ENCODE measurements around the gene TASP1. TPM values are rescaled to one million over a fixed set of nuclear protein-coding genes. Genes with fewer than 3 reads are reported as not detected.

TASP1 gene
- total RNA-seq, 1 experiment from 2014 or later = 25.9 TPM

DNA sequence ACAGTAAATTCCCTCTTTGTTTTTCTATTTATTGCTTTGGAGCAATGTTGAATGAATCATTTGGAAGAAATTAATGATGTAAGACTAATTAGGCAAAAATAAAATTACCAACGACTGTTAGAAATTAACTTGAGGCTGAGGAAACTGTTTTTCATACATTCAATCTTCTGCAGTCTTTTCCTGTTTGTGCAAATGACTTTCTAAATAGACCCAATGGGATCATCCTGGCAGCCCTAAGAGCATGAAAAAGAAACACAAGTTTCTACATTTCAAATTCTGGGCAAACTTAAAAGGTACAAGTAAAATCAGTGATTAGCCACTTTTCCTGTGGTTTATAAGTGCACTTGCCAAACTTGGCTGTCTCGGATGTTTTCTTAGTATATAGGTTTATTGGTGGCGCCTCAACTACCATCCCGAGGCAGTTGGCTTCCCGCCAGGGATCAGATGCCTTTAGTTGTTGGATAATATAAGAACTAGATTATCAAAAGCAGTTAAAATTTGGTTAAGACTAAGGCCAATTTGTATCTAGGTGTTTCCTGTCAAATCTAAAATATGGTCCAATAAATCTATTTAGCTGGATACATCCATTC is 236.5 kb downstream of the TASP1 start:
- Histone ChIP-seq H3K9me3 (ENCODE audit: insufficient read depth, low read depth) (peaks cover 5% of the 10 kb centered on the region; the same call in 1 of the 2 replicates), H3K36me3 (ENCODE audit: low read depth) (no peaks in the 10 kb centered on the region), H3K27ac (no peak overlapping the region), H2AFZ (no peak overlapping the region), H3F3A (ENCODE audit: insufficient read depth, low read depth) (no peaks in the 10 kb centered on the region), H3K9me2 (ENCODE audit: insufficient read depth) (no peaks in the 10 kb centered on the region), H4K20me1 (ENCODE audit: insufficient read depth) (no peaks in the 10 kb centered on the region), H3K4me2 (no peak overlapping the region), H3K79me2 (ENCODE audit: low read depth) (no peaks in the 10 kb centered on the region), H3K27me3 (ENCODE audit: insufficient read depth, low read depth) (no peaks in the 10 kb centered on the region), H3K4me1 (replicated peaks; ENCODE audit: insufficient read depth) (no peaks in the 10 kb centered on the region), H3K4me3 (no peak overlapping the region)
- POLR2A ChIA-PET (ENCODE audit: unreplicated experiment) = no interaction called here
- BruUV-seq (replicated peaks) = no TSS peak
- intact Hi-C loops (cut with micrococcal nuclease; ENCODE audit: unreplicated experiment) = no loop called here
- DNase-seq = no peak
- TF ChIP-seq, protein P1, sequence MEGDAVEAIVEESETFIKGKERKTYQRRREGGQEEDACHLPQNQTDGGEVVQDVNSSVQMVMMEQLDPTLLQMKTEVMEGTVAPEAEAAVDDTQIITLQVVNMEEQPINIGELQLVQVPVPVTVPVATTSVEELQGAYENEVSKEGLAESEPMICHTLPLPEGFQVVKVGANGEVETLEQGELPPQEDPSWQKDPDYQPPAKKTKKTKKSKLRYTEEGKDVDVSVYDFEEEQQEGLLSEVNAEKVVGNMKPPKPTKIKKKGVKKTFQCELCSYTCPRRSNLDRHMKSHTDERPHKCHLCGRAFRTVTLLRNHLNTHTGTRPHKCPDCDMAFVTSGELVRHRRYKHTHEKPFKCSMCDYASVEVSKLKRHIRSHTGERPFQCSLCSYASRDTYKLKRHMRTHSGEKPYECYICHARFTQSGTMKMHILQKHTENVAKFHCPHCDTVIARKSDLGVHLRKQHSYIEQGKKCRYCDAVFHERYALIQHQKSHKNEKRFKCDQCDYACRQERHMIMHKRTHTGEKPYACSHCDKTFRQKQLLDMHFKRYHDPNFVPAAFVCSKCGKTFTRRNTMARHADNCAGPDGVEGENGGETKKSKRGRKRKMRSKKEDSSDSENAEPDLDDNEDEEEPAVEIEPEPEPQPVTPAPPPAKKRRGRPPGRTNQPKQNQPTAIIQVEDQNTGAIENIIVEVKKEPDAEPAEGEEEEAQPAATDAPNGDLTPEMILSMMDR (conservative IDR thresholded peaks at IDR 0.05) = no peak
- TF ChIP-seq EZH2 (IDR thresholded peaks at IDR 0.05; ENCODE audit: low read depth) = no peak
- CTCF ChIA-PET = no interaction called here

DNA sequence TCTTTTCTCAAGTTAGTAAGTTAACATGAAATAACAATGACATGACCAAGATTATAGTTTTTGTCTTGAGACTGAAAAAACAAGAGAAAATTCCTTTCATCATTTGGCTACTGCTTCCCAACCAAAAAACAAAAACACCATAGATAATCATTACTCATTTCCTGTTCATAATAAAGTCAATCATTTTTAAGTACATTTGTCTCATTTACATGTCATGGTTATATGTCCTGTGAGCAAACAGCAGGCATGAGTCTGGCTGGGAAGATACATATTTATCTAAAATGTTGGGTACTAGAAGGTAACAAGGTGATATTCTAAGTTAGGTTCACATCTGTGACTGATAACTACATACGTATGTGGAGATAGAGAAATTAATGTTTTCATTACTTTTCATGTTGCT is 237.1 kb downstream of the TASP1 start:
- H3K27me3 ChIP-seq (ENCODE audit: insufficient read depth, low read depth) = no peaks in the 10 kb centered on the region
- no peak overlapping the region for H3K4me3 ChIP-seq
- no peaks in the 10 kb centered on the region for H3K9me2 ChIP-seq (ENCODE audit: insufficient read depth)
- no TSS peak for BruUV-seq (replicated peaks)
- H3K27ac ChIP-seq = no peak overlapping the region
- no peak for DNase-seq
- peaks cover 5% of the 10 kb centered on the region; the same call in 1 of the 2 replicates for H3K9me3 ChIP-seq (ENCODE audit: insufficient read depth, low read depth)
- no peak overlapping the region for H2AFZ ChIP-seq
- H3K79me2 ChIP-seq (ENCODE audit: low read depth) = no peaks in the 10 kb centered on the region
- CTCF ChIA-PET = no interaction called here
- POLR2A ChIA-PET (ENCODE audit: unreplicated experiment) = no interaction called here
- no peak for TF ChIP-seq EZH2 (IDR thresholded peaks at IDR 0.05; ENCODE audit: low read depth)
- TF ChIP-seq, protein P1 (conservative IDR thresholded peaks at IDR 0.05) = no peak
- H4K20me1 ChIP-seq (ENCODE audit: insufficient read depth) = no peaks in the 10 kb centered on the region
- H3K36me3 ChIP-seq (ENCODE audit: low read depth) = no peaks in the 10 kb centered on the region
- H3K4me2 ChIP-seq = no peak overlapping the region
- no peaks in the 10 kb centered on the region for H3K4me1 ChIP-seq (replicated peaks; ENCODE audit: insufficient read depth)
- intact Hi-C loops (cut with micrococcal nuclease; ENCODE audit: unreplicated experiment) = no loop called here
- H3F3A ChIP-seq (ENCODE audit: insufficient read depth, low read depth) = no peaks in the 10 kb centered on the region

DNA sequence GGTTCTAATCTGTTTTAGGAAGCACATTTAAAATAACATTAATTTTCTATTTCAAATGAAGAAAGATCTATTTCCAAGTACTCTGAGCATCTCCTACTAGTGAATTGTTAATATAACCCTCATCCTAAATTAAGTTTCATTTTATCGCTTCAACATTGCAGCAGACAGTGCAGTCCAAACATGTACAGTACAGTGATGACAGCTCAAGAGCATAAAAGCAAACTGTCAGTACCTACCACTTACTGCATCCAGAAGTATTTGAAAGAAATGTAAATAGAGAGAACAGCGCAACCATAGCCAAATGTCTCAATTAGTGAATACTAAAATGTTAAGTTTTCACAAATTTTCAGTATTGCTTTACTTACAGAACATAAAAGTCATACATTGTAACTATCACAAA is 238.3 kb downstream of the TASP1 start:
- no peaks in the 10 kb centered on the region for H3F3A ChIP-seq (ENCODE audit: insufficient read depth, low read depth)
- BruUV-seq (replicated peaks) = no TSS peak
- H3K4me2 ChIP-seq = no peak overlapping the region
- DNase-seq = no peak
- H3K27ac ChIP-seq = no peak overlapping the region
- POLR2A ChIA-PET (ENCODE audit: unreplicated experiment) = no interaction called here
- H4K20me1 ChIP-seq (ENCODE audit: insufficient read depth) = no peaks in the 10 kb centered on the region
- H3K4me3 ChIP-seq = no peak overlapping the region
- TF ChIP-seq, protein P1 (conservative IDR thresholded peaks at IDR 0.05) = no peak
- CTCF ChIA-PET = no interaction called here
- no peaks in the 10 kb centered on the region for H3K36me3 ChIP-seq (ENCODE audit: low read depth)
- no peaks in the 10 kb centered on the region for H3K4me1 ChIP-seq (replicated peaks; ENCODE audit: insufficient read depth)
- H3K9me2 ChIP-seq (ENCODE audit: insufficient read depth) = no peaks in the 10 kb centered on the region
- H3K27me3 ChIP-seq (ENCODE audit: insufficient read depth, low read depth) = no peaks in the 10 kb centered on the region
- intact Hi-C loops (cut with micrococcal nuclease; ENCODE audit: unreplicated experiment) = no loop called here
- H3K79me2 ChIP-seq (ENCODE audit: low read depth) = no peaks in the 10 kb centered on the region
- peaks cover 5% of the 10 kb centered on the region; the same call in 1 of the 2 replicates for H3K9me3 ChIP-seq (ENCODE audit: insufficient read depth, low read depth)
- H2AFZ ChIP-seq = no peak overlapping the region

All from PC-9 (cell line).